Mucosa of gallbladder (tissue), 1 donor: Measurements from ENCODE around the gene QSOX1. TPM values are rescaled to one million over a fixed set of nuclear protein-coding genes. Genes with fewer than 3 reads are reported as not detected.
A peak's percentile ranks its signal among the peaks of the same experiment; 100 is the strongest.

Experiments used
- DNase-seq: peaks from one replicate; pipeline ENCODE4 v3.0.0-alpha.2; 2020; ENCODE audit warnings: low spot score
- total RNA-seq: library from RNA; stranded (reverse); gene quantifications from one replicate; pipeline ENCODE4 v1.2.1, GENCODE V29; 2021
- donor health status: DM: no; HTN: no; CAD: no.

QSOX1 gene
- total RNA-seq, 1 donor from 2014 or later: 395 TPM

- DNase-seq: no peak
Measured at GRCh38 chr1:180234369-180235076, 79.9 kb downstream of the QSOX1 start.

GRCh38 chr1:180235077-180235501, 80.4 kb downstream of the QSOX1 start:
- no peak for DNase-seq

- DNase-seq: no peak
Measured at GRCh38 chr1:180235502-180236239, 81.0 kb downstream of the QSOX1 start.

- DNase-seq: no peak
Measured at GRCh38 chr1:180236698-180237509, 82.2 kb downstream of the QSOX1 start.

GRCh38 chr1:180237869-180238476, 83.3 kb downstream of the QSOX1 start:
- DNase-seq: no peak

GRCh38 chr1:180238675-180239074, 84.0 kb downstream of the QSOX1 start:
- no peak for DNase-seq

GRCh38 chr1:180239145-180240096, 84.8 kb downstream of the QSOX1 start:
- no peak for DNase-seq

- no peak for DNase-seq
Measured at GRCh38 chr1:180241716-180242544, 87.3 kb downstream of the QSOX1 start.

GRCh38 chr1:180243517-180244221, 89.0 kb downstream of the QSOX1 start:
- no peak for DNase-seq

- DNase-seq: peak; percentile 50
Measured at GRCh38 chr1:180244840-180245239, 90.2 kb downstream of the QSOX1 start.

GRCh38 chr1:180246579-180246978, 91.9 kb downstream of the QSOX1 start:
- no peak for DNase-seq

GRCh38 chr1:180247061-180247460, 92.4 kb downstream of the QSOX1 start:
- DNase-seq: no peak

GRCh38 chr1:180247580-180247979, 92.9 kb downstream of the QSOX1 start:
- DNase-seq: no peak

- DNase-seq: no peak
Measured at GRCh38 chr1:180248176-180248575, 93.5 kb downstream of the QSOX1 start.

GRCh38 chr1:180248731-180249681, 94.3 kb downstream of the QSOX1 start:
- DNase-seq: no peak

- DNase-seq: no peak
Measured at GRCh38 chr1:180249725-180250498, 95.2 kb downstream of the QSOX1 start.

- no peak for DNase-seq
Measured at GRCh38 chr1:180250499-180250770, 95.8 kb downstream of the QSOX1 start.
